ENCODE results near the gene PHF2.

DNA sequence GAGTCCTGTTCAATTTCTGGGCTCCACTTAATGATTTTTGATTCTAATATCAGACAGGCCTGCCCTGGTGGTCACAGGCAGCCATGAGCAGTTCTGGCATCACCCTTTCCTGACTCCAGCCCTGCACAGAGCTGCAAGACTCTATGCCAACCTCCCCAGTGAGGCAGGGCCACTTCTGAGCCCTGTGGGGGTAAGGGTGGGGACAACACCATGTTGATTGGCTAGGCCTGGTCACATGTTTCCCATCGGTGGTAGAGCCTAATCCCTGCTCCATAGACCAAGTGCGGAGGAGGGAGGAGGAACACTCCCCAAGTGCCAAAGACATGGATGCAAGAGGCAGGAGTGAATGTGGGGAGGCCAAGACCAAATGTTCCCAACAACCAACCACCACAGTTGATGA is 134.6 kb downstream of the PHF2 start:
- TF ChIP-seq EP300 (IDR thresholded peaks at IDR 0.05; ENCODE audit: borderline replicate concordance in 1 of 2, low read depth in 1 of 2, low read length in 1 of 2), result no peak
- TF ChIP-seq SIN3A (IDR thresholded peaks at IDR 0.05; ENCODE audit: borderline replicate concordance, low read depth, low read length), result no peak
- TF ChIP-seq MXI1 (IDR thresholded peaks at IDR 0.05; ENCODE audit: low read depth, low read length), result no peak
- no peak for TF ChIP-seq EZH2phosphoT487 (IDR thresholded peaks at IDR 0.05; ENCODE audit: borderline replicate concordance, low read depth)
- TF ChIP-seq, protein P1, sequence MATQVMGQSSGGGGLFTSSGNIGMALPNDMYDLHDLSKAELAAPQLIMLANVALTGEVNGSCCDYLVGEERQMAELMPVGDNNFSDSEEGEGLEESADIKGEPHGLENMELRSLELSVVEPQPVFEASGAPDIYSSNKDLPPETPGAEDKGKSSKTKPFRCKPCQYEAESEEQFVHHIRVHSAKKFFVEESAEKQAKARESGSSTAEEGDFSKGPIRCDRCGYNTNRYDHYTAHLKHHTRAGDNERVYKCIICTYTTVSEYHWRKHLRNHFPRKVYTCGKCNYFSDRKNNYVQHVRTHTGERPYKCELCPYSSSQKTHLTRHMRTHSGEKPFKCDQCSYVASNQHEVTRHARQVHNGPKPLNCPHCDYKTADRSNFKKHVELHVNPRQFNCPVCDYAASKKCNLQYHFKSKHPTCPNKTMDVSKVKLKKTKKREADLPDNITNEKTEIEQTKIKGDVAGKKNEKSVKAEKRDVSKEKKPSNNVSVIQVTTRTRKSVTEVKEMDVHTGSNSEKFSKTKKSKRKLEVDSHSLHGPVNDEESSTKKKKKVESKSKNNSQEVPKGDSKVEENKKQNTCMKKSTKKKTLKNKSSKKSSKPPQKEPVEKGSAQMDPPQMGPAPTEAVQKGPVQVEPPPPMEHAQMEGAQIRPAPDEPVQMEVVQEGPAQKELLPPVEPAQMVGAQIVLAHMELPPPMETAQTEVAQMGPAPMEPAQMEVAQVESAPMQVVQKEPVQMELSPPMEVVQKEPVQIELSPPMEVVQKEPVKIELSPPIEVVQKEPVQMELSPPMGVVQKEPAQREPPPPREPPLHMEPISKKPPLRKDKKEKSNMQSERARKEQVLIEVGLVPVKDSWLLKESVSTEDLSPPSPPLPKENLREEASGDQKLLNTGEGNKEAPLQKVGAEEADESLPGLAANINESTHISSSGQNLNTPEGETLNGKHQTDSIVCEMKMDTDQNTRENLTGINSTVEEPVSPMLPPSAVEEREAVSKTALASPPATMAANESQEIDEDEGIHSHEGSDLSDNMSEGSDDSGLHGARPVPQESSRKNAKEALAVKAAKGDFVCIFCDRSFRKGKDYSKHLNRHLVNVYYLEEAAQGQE (IDR thresholded peaks at IDR 0.05; ENCODE audit: low read depth, low read length), result no peak
- TF ChIP-seq CTCF (IDR thresholded peaks at IDR 0.05), result no peak
- TF ChIP-seq USF2 (IDR thresholded peaks at IDR 0.05; ENCODE audit: borderline replicate concordance, low read depth, low read length), result no peak
- no peak for TF ChIP-seq RAD21 (IDR thresholded peaks at IDR 0.05; ENCODE audit: low read length)
- TF ChIP-seq POLR2AphosphoS5 (IDR thresholded peaks at IDR 0.05; ENCODE audit: low read depth, low read length), result no peak
- no peak for TF ChIP-seq TCF12 (IDR thresholded peaks at IDR 0.05)

Measured in SK-N-SH (cell line).